ENCODE measurements around the gene HHIP.

HHIP gene

DNA sequence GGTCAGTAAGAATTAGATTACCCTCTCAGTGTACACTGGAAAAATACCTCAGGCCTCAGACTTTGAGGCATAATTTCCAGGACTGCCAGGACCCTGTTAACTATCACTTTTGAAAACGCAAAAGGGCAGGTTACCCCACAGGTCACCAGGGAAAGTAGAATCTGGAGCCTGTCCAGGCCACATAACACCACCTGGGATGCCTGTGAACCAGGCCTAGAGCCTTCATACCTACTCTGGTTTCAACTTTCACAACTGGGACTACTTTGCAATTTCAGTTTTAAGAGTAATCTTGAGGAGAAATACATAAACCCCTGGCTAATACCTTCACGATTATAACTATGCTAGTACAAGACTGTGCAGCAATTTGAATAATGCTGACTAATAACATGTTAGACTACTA is 132.4 kb downstream of the HHIP start:
- H3K9me2 ChIP-seq (replicated peaks; ENCODE audit: control insufficient read depth, low read length), result no peaks in the 10 kb centered on the region
- H3K4me3 ChIP-seq (ENCODE audit: low read length), result no peak overlapping the region
- no peak overlapping the region for H3K27ac ChIP-seq (ENCODE audit: low read depth, low read length)
- H3K9me3 ChIP-seq (ENCODE audit: control insufficient read depth, insufficient read depth, low read length), result no peaks in the 10 kb centered on the region
- no peak for TF ChIP-seq EZH2phosphoT487 (IDR thresholded peaks at IDR 0.05; ENCODE audit: borderline replicate concordance, low read length)
- TF ChIP-seq, protein P1, sequence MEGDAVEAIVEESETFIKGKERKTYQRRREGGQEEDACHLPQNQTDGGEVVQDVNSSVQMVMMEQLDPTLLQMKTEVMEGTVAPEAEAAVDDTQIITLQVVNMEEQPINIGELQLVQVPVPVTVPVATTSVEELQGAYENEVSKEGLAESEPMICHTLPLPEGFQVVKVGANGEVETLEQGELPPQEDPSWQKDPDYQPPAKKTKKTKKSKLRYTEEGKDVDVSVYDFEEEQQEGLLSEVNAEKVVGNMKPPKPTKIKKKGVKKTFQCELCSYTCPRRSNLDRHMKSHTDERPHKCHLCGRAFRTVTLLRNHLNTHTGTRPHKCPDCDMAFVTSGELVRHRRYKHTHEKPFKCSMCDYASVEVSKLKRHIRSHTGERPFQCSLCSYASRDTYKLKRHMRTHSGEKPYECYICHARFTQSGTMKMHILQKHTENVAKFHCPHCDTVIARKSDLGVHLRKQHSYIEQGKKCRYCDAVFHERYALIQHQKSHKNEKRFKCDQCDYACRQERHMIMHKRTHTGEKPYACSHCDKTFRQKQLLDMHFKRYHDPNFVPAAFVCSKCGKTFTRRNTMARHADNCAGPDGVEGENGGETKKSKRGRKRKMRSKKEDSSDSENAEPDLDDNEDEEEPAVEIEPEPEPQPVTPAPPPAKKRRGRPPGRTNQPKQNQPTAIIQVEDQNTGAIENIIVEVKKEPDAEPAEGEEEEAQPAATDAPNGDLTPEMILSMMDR (IDR thresholded peaks at IDR 0.05; ENCODE audit: low read depth, low read length, poor library complexity, severe bottlenecking), result no peak
- no peaks in the 10 kb centered on the region for H4K20me1 ChIP-seq (ENCODE audit: control insufficient read depth, insufficient read depth, low read depth, low read length)
- H3F3A ChIP-seq (ENCODE audit: control insufficient read depth, insufficient read depth), result no peaks in the 10 kb centered on the region
- H3K4me1 ChIP-seq (ENCODE audit: control insufficient read depth, low read length), result no peaks in the 10 kb centered on the region
- no peak overlapping the region for H3K4me2 ChIP-seq (ENCODE audit: low read length)
- no peaks in the 10 kb centered on the region for H3K36me3 ChIP-seq (ENCODE audit: control insufficient read depth, low read length)
- H3K79me2 ChIP-seq (ENCODE audit: control insufficient read depth, low read length), result no peaks in the 10 kb centered on the region
- no peaks in the 10 kb centered on the region for H3K27me3 ChIP-seq (ENCODE audit: control insufficient read depth, low read length)

DNA sequence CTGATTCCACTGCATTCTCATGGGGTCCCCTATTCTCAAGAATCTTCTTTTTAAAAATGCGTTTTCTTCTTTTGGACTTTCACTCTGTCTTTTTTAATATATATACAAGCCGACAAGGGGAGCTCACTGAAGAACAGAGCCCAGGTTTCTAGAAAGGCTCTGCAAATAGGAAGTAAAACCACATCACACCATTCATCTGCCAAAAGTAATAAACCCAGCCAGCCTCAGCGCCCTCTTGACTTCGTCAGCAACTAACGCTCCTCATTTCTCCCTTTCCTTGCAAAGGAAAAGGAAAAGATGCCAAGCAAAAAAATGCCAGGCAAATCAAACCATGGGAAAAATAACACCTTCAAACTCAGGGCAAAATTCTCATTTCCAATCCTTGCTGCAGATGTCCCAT is 136.4 kb downstream of the HHIP start:
- H3K36me3 ChIP-seq (ENCODE audit: control insufficient read depth, low read length), result no peaks in the 10 kb centered on the region
- no peaks in the 10 kb centered on the region for H3K4me1 ChIP-seq (ENCODE audit: control insufficient read depth, low read length)
- H3K4me2 ChIP-seq (ENCODE audit: low read length), result no peak overlapping the region
- no peaks in the 10 kb centered on the region for H3K27me3 ChIP-seq (ENCODE audit: control insufficient read depth, low read length)
- no peaks in the 10 kb centered on the region for H4K20me1 ChIP-seq (ENCODE audit: control insufficient read depth, insufficient read depth, low read depth, low read length)
- H3K9me2 ChIP-seq (replicated peaks; ENCODE audit: control insufficient read depth, low read length), result no peaks in the 10 kb centered on the region
- no peak overlapping the region for H3K4me3 ChIP-seq (ENCODE audit: low read length)
- H3F3A ChIP-seq (ENCODE audit: control insufficient read depth, insufficient read depth), result no peaks in the 10 kb centered on the region
- no peak overlapping the region for H3K27ac ChIP-seq (ENCODE audit: low read depth, low read length)
- H3K79me2 ChIP-seq (ENCODE audit: control insufficient read depth, low read length), result no peaks in the 10 kb centered on the region
- H3K9me3 ChIP-seq (ENCODE audit: control insufficient read depth, insufficient read depth, low read length), result no peaks in the 10 kb centered on the region
- TF ChIP-seq EZH2phosphoT487 (IDR thresholded peaks at IDR 0.05; ENCODE audit: borderline replicate concordance, low read length), result no peak
- TF ChIP-seq, protein P1 (IDR thresholded peaks at IDR 0.05; ENCODE audit: low read depth, low read length, poor library complexity, severe bottlenecking), result no peak

GRCh38 chr4:144785961-144786360 is 140.0 kb downstream of the HHIP start:
- Histone ChIP-seq H3K4me3 (ENCODE audit: low read length) (no peak overlapping the region), H3K79me2 (ENCODE audit: control insufficient read depth, low read length) (no peaks in the 10 kb centered on the region), H4K20me1 (ENCODE audit: control insufficient read depth, insufficient read depth, low read depth, low read length) (no peaks in the 10 kb centered on the region), H3K4me1 (ENCODE audit: control insufficient read depth, low read length) (no peaks in the 10 kb centered on the region), H3K27ac (ENCODE audit: low read depth, low read length) (no peak overlapping the region), H3K27me3 (ENCODE audit: control insufficient read depth, low read length) (peaks cover 3% of the 10 kb centered on the region; the same call in 1 of the 2 replicates), H3K9me2 (replicated peaks; ENCODE audit: control insufficient read depth, low read length) (no peaks in the 10 kb centered on the region), H3K9me3 (ENCODE audit: control insufficient read depth, insufficient read depth, low read length) (no peaks in the 10 kb centered on the region), H3K4me2 (ENCODE audit: low read length) (no peak overlapping the region), H3F3A (ENCODE audit: control insufficient read depth, insufficient read depth) (no peaks in the 10 kb centered on the region), H3K36me3 (ENCODE audit: control insufficient read depth, low read length) (no peaks in the 10 kb centered on the region)
- no peak for TF ChIP-seq EZH2phosphoT487 (IDR thresholded peaks at IDR 0.05; ENCODE audit: borderline replicate concordance, low read length)
- TF ChIP-seq, protein P1 (IDR thresholded peaks at IDR 0.05; ENCODE audit: low read depth, low read length, poor library complexity, severe bottlenecking), result no peak

Measured in DOHH2 (cell line).